NT2/D1 (cell line): ENCODE results near the gene QRICH1.

Experiments used
- SUZ12 ChIP-seq: IDR thresholded peaks from 2 replicates; pipeline ENCODE4 v1.6.1; 2011; ENCODE audit not compliant: insufficient read length, insufficient read depth; ENCODE audit errors: extremely low read depth
- YY1 ChIP-seq: IDR thresholded peaks from 2 replicates; pipeline ENCODE4 v1.6.1; 2011; ENCODE audit not compliant: insufficient read length, insufficient read depth
- ZNF274 ChIP-seq: IDR thresholded peaks from 2 replicates; pipeline ENCODE4 v1.6.1; 2011; ENCODE audit warnings: mild to moderate bottlenecking, low read depth, low read length

- TF ChIP-seq YY1 (no peak), SUZ12 (no peak), ZNF274 (no peak)
Observed at GRCh38 chr3:49028298-49028672, 65.6 kb downstream of the QRICH1 start.
